ENCODE results near the gene ELOB.

ELOB gene

DNA sequence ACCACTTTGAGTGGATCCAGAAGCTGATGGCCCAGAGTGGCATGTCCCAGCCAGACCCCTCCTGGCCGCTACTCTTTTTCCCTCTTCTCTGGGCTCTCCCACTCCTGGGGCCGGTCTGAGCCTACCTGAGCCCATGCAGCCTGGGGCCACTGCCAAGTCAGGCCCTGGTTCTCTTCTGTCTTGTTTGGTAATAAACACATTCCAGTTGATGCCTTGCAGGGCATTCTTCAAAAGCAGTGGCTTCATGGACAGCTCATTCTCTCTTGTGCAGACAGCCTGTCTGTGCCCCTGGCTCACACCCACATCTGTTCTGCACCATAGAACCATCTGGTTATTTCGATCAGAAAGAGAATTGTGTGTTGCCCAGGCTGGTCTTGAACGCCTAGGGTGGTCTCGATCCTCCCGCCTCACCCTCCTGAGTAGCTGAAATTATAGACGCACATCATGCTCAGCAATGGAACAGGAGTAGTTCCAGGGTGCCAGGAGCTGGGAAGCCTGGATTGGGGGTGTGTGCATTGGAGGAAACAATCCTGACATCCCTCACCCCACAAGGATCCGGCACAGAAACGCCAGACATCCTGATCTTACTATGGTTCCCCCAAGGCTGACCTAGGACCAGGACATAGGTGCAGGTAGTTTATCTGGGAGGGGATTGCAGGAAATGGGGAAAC lies 44.5 kb upstream of the ELOB start:
- Histone ChIP-seq H3K9me2 (ENCODE audit: low read depth, low read length) (no peaks in the 10 kb centered on the region), H3K4me1 (ENCODE audit: insufficient read depth, low read length, severe bottlenecking) (no peaks in the 10 kb centered on the region), H3K9ac (ENCODE audit: low read length) (no peak overlapping the region), H3K36me3 (ENCODE audit: insufficient read depth, low read length) (no peaks in the 10 kb centered on the region), H3K27me3 (ENCODE audit: insufficient read depth, low read length) (peaks cover 9% of the 10 kb centered on the region; the same call in 1 of the 2 replicates), H3F3A (ENCODE audit: insufficient read depth, low read length) (no peaks in the 10 kb centered on the region), H2AFZ (ENCODE audit: low read length) (no peak overlapping the region), H3K79me2 (ENCODE audit: insufficient read depth, low read length) (no peaks in the 10 kb centered on the region), H3K9me3 (ENCODE audit: low read length) (no peaks in the 10 kb centered on the region), H3K4me3 (ENCODE audit: low read depth, low read length, poor library complexity, severe bottlenecking) (no peak overlapping the region), H3K4me2 (ENCODE audit: low read length) (no peak overlapping the region), H4K20me1 (ENCODE audit: insufficient read depth, low read length) (no peaks in the 10 kb centered on the region), H3K27ac (ENCODE audit: low read depth, low read length, poor library complexity, severe bottlenecking) (no peak overlapping the region)
- no peak for TF ChIP-seq EZH2 (IDR thresholded peaks at IDR 0.05; ENCODE audit: borderline replicate concordance, low read length)
- no peak for TF ChIP-seq CTCF (IDR thresholded peaks at IDR 0.05; ENCODE audit: low read length)

- Histone ChIP-seq H3K4me3 (ENCODE audit: low read depth, low read length, poor library complexity, severe bottlenecking) (no peak overlapping the region), H3K79me2 (ENCODE audit: insufficient read depth, low read length) (no peaks in the 10 kb centered on the region), H2AFZ (ENCODE audit: low read length) (no peak overlapping the region), H3K4me2 (ENCODE audit: low read length) (no peak overlapping the region), H3K9me2 (ENCODE audit: low read depth, low read length) (no peaks in the 10 kb centered on the region), H3K27ac (ENCODE audit: low read depth, low read length, poor library complexity, severe bottlenecking) (no peak overlapping the region), H4K20me1 (ENCODE audit: insufficient read depth, low read length) (no peaks in the 10 kb centered on the region), H3K27me3 (ENCODE audit: insufficient read depth, low read length) (peaks cover 9% of the 10 kb centered on the region; the same call in 1 of the 2 replicates), H3K4me1 (ENCODE audit: insufficient read depth, low read length, severe bottlenecking) (no peaks in the 10 kb centered on the region), H3K9ac (ENCODE audit: low read length) (no peak overlapping the region), H3K36me3 (ENCODE audit: insufficient read depth, low read length) (no peaks in the 10 kb centered on the region), H3F3A (ENCODE audit: insufficient read depth, low read length) (no peaks in the 10 kb centered on the region), H3K9me3 (ENCODE audit: low read length) (no peaks in the 10 kb centered on the region)
- TF ChIP-seq EZH2 (IDR thresholded peaks at IDR 0.05; ENCODE audit: borderline replicate concordance, low read length) (no peak), CTCF (IDR thresholded peaks at IDR 0.05; ENCODE audit: low read length) (no peak)
Measured at GRCh38 chr16:2820836-2821486, 43.9 kb upstream of the ELOB start.

- TF ChIP-seq EZH2 (IDR thresholded peaks at IDR 0.05; ENCODE audit: borderline replicate concordance, low read length) (no peak), CTCF (IDR thresholded peaks at IDR 0.05; ENCODE audit: low read length) (no peak)
Measured at GRCh38 chr16:2819939-2820835, 43.1 kb upstream of the ELOB start.

More at GRCh38 chr16:2819939-2820835, 43.1 kb upstream of the ELOB start:
- Histone ChIP-seq H3K9me3 (ENCODE audit: low read length) (no peaks in the 10 kb centered on the region), H3K4me1 (ENCODE audit: insufficient read depth, low read length, severe bottlenecking) (no peaks in the 10 kb centered on the region), H4K20me1 (ENCODE audit: insufficient read depth, low read length) (no peaks in the 10 kb centered on the region), H2AFZ (ENCODE audit: low read length) (no peak overlapping the region), H3K27ac (ENCODE audit: low read depth, low read length, poor library complexity, severe bottlenecking) (no peak overlapping the region), H3K9me2 (ENCODE audit: low read depth, low read length) (no peaks in the 10 kb centered on the region), H3K9ac (ENCODE audit: low read length) (no peak overlapping the region), H3K4me3 (ENCODE audit: low read depth, low read length, poor library complexity, severe bottlenecking) (no peak overlapping the region), H3K36me3 (ENCODE audit: insufficient read depth, low read length) (no peaks in the 10 kb centered on the region), H3F3A (ENCODE audit: insufficient read depth, low read length) (no peaks in the 10 kb centered on the region), H3K27me3 (ENCODE audit: insufficient read depth, low read length) (peaks cover 4% of the 10 kb centered on the region; the same call in 1 of the 2 replicates), H3K79me2 (ENCODE audit: insufficient read depth, low read length) (no peaks in the 10 kb centered on the region), H3K4me2 (ENCODE audit: low read length) (no peak overlapping the region)
